HG02973 (cell line): Measurements from ENCODE around the gene MMP24OS.
"Not testable (repeated sequence)": the region's sequence is repeated elsewhere in the genome, so short reads cannot be mapped to it uniquely, and the experiment has no call there.

Experiments
- ATAC-seq: cut with Tn5 transposase; IDR thresholded peaks from one replicate; pipeline ENCODE4 v1.9.1; 2021; ENCODE audit warnings: moderate library complexity; ENCODE audit not compliant: unreplicated experiment

MMP24OS gene

GRCh38 chr20:35252598-35252997 lies 25.3 kb downstream of the MMP24OS start:
- not testable (repeated sequence) for ATAC-seq

- ATAC-seq, result no peak
Measured at GRCh38 chr20:35252037-35252461, 25.9 kb downstream of the MMP24OS start.

GRCh38 chr20:35251613-35251940 lies 26.3 kb downstream of the MMP24OS start:
- no peak for ATAC-seq

- no peak for ATAC-seq
Measured at GRCh38 chr20:35248641-35249475, 29.1 kb downstream of the MMP24OS start.

- no peak for ATAC-seq
Measured at GRCh38 chr20:35246723-35247122, 31.2 kb downstream of the MMP24OS start.

GRCh38 chr20:35243986-35244385 lies 33.9 kb downstream of the MMP24OS start:
- ATAC-seq, result no peak

- no peak for ATAC-seq
Measured at GRCh38 chr20:35243317-35243716, 34.6 kb downstream of the MMP24OS start.

GRCh38 chr20:35240811-35241293 lies 37.1 kb downstream of the MMP24OS start:
- no peak for ATAC-seq

GRCh38 chr20:35240083-35240810 lies 37.7 kb downstream of the MMP24OS start:
- ATAC-seq, result no peak

GRCh38 chr20:35238735-35239134 lies 39.2 kb downstream of the MMP24OS start:
- no peak for ATAC-seq

- ATAC-seq, result no peak
Measured at GRCh38 chr20:35238170-35238569, 39.8 kb downstream of the MMP24OS start.

- no peak for ATAC-seq
Measured at GRCh38 chr20:35237486-35237885, 40.4 kb downstream of the MMP24OS start.

GRCh38 chr20:35235881-35236280 lies 42.0 kb downstream of the MMP24OS start:
- ATAC-seq, result no peak

- no peak for ATAC-seq
Measured at GRCh38 chr20:35232575-35232974, 45.3 kb downstream of the MMP24OS start.

GRCh38 chr20:35226884-35227681 lies 50.8 kb downstream of the MMP24OS start:
- no peak for ATAC-seq
